Measurements from ENCODE around the gene TRHDE. TPM values are rescaled to one million over a fixed set of nuclear protein-coding genes. Genes with fewer than 3 reads are reported as not detected.
A peak's percentile ranks its signal among the peaks of the same experiment; 100 is the strongest.

Gene TRHDE
- total and polyA plus RNA-seq, 2 donors (not counting 1 experiment from before 2014, with no cell fraction given): 7.3 to 8.8 TPM

DNA sequence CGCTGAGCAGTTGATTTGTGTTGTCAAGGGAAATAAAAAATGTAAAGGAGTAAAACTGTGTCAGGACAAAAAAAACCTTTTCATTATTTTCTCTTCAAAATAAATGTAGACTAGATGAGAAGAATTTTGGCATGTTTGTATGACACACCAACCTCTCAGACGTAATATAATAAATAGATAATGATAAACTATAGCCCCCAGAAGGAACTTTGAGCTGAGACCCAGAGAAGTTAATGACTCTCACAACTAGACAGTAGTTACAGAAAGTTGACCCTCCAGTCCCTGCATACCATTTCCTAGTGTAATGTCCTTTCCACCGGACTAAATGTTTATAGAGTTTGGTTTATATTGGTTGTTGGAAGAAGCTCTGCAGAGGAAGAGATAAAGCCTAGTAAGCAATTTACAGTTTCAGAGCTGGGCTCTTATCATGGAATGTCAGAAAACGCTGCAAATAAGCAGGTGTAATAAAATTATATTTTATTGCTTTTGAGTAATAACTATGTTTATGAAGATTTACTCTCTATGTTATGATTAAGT, 97.3 kb downstream of the TRHDE start:
- TF ChIP-seq EZH2 (IDR thresholded peaks at IDR 0.05; ENCODE audit: low read length, missing control alignments) (no peak), CTCF (conservative IDR thresholded peaks at IDR 0.05 in 1 of 2, IDR thresholded peaks at IDR 0.05 in 1 of 2; ENCODE audit: low read depth in 1 of 2, low read length in 2 of 2) (no peak)

GRCh38 chr12:72380441-72380840, 108.3 kb downstream of the TRHDE start:
- Histone ChIP-seq H3K36me3 (ENCODE audit: control insufficient read depth, insufficient read depth, low read length) (no peaks in the 10 kb centered on the region), H3K27ac (ENCODE audit: insufficient read depth, low read length) (no peak overlapping the region), H3K4me3 (replicated peaks in 1 of 4; ENCODE audit: control extremely low read depth in 1 of 4, insufficient read depth in 1 of 4, low read depth in 3 of 4, low read length in 4 of 4) (no peak overlapping the region), H2AFZ (ENCODE audit: low read length) (no peak overlapping the region), H3K9ac (ENCODE audit: insufficient read depth, low read length) (no peak overlapping the region), H3K4me1 (ENCODE audit: control insufficient read depth, extremely low read depth, insufficient read depth, low read length) (no peaks in the 10 kb centered on the region), H3K4me2 (ENCODE audit: extremely low read depth, insufficient read depth, low read length) (no peak overlapping the region), H4K20me1 (ENCODE audit: control insufficient read depth, extremely low read depth, insufficient read depth, low read length) (peaks cover 1% of the 10 kb centered on the region), H3K79me2 (ENCODE audit: control insufficient read depth, insufficient read depth, low read length) (no peaks in the 10 kb centered on the region), H3K9me3 (ENCODE audit: control insufficient read depth, insufficient read depth, low read depth, low read length) (no peaks in the 10 kb centered on the region), H3K27me3 (ENCODE audit: control insufficient read depth, insufficient read depth, low read length) (no peaks in the 10 kb centered on the region)
- no peak for DNase-seq (ENCODE audit: low read depth in 2 of 2)
- TF ChIP-seq CTCF (conservative IDR thresholded peaks at IDR 0.05 in 1 of 2, IDR thresholded peaks at IDR 0.05 in 1 of 2; ENCODE audit: low read depth in 1 of 2, low read length in 2 of 2) (no peak), EZH2 (IDR thresholded peaks at IDR 0.05; ENCODE audit: low read length, missing control alignments) (no peak)

More for the DNA sequence above, 97.3 kb downstream of the TRHDE start:
- Histone ChIP-seq H4K20me1 (ENCODE audit: control insufficient read depth, extremely low read depth, insufficient read depth, low read length) (no peaks in the 10 kb centered on the region), H2AFZ (ENCODE audit: low read length) (no peak overlapping the region), H3K79me2 (ENCODE audit: control insufficient read depth, insufficient read depth, low read length) (no peaks in the 10 kb centered on the region), H3K4me3 (replicated peaks in 1 of 4; ENCODE audit: control extremely low read depth in 1 of 4, insufficient read depth in 1 of 4, low read depth in 3 of 4, low read length in 4 of 4) (no peak overlapping the region), H3K27me3 (ENCODE audit: control insufficient read depth, insufficient read depth, low read length) (no peaks in the 10 kb centered on the region), H3K36me3 (ENCODE audit: control insufficient read depth, insufficient read depth, low read length) (no peaks in the 10 kb centered on the region), H3K9ac (ENCODE audit: insufficient read depth, low read length) (no peak overlapping the region), H3K4me1 (ENCODE audit: control insufficient read depth, extremely low read depth, insufficient read depth, low read length) (no peaks in the 10 kb centered on the region), H3K9me3 (ENCODE audit: control insufficient read depth, insufficient read depth, low read depth, low read length) (no peaks in the 10 kb centered on the region), H3K27ac (ENCODE audit: insufficient read depth, low read length) (no peak overlapping the region), H3K4me2 (ENCODE audit: extremely low read depth, insufficient read depth, low read length) (no peak overlapping the region)
- DNase-seq (ENCODE audit: low read depth in 2 of 2): peak in 1 of 2 donors; percentile 15

DNA sequence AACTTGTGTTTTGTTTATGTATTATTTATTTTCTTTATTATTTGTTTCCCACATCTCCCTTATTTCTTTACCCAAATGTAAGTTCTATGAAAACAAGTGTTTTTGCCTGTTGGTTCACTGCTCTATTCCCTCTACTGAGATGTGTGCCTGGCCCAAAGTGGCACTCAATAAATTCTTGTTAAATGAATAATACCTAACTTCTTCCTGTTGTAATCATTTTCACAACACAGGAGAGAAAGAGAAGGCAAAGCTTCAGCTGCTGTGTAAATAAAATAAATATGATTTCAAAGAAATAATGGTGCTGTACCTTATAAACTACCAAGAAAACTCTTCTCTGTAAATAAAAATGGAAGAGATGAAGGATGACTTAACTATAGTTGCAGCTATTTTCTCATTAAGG, 116.2 kb downstream of the TRHDE start:
- H3K27ac ChIP-seq (ENCODE audit: insufficient read depth, low read length): no peak overlapping the region
- DNase-seq (ENCODE audit: low read depth in 2 of 2): peak in 1 of 2 donors; percentile 12

More for the DNA sequence above, 116.2 kb downstream of the TRHDE start:
- no peak overlapping the region for H3K4me3 ChIP-seq (replicated peaks in 1 of 4; ENCODE audit: control extremely low read depth in 1 of 4, insufficient read depth in 1 of 4, low read depth in 3 of 4, low read length in 4 of 4)
- H3K4me2 ChIP-seq (ENCODE audit: extremely low read depth, insufficient read depth, low read length): no peak overlapping the region
- no peaks in the 10 kb centered on the region for H3K36me3 ChIP-seq (ENCODE audit: control insufficient read depth, insufficient read depth, low read length)
- H3K9me3 ChIP-seq (ENCODE audit: control insufficient read depth, insufficient read depth, low read depth, low read length): no peaks in the 10 kb centered on the region
- no peak overlapping the region for H2AFZ ChIP-seq (ENCODE audit: low read length)
- TF ChIP-seq CTCF (conservative IDR thresholded peaks at IDR 0.05 in 1 of 2, IDR thresholded peaks at IDR 0.05 in 1 of 2; ENCODE audit: low read depth in 1 of 2, low read length in 2 of 2): no peak
- TF ChIP-seq EZH2 (IDR thresholded peaks at IDR 0.05; ENCODE audit: low read length, missing control alignments): no peak
- no peaks in the 10 kb centered on the region for H3K27me3 ChIP-seq (ENCODE audit: control insufficient read depth, insufficient read depth, low read length)
- no peaks in the 10 kb centered on the region for H3K4me1 ChIP-seq (ENCODE audit: control insufficient read depth, extremely low read depth, insufficient read depth, low read length)
- H3K9ac ChIP-seq (ENCODE audit: insufficient read depth, low read length): no peak overlapping the region
- H3K79me2 ChIP-seq (ENCODE audit: control insufficient read depth, insufficient read depth, low read length): no peaks in the 10 kb centered on the region
- no peaks in the 10 kb centered on the region for H4K20me1 ChIP-seq (ENCODE audit: control insufficient read depth, extremely low read depth, insufficient read depth, low read length)

Data from fibroblast of lung (primary cell).